HG03457 (cell line): Measurements from ENCODE around the gene NAB1.

Experiments used
- ATAC-seq: cut with Tn5 transposase; IDR thresholded peaks from one replicate; pipeline ENCODE4 v1.9.1; 2021; ENCODE audit warnings: moderate number of reproducible peaks; ENCODE audit not compliant: unreplicated experiment

NAB1 gene

GRCh38 chr2:190666895-190667294, 18.0 kb downstream of the NAB1 start:
- ATAC-seq = no peak

- no peak for ATAC-seq
Observed at GRCh38 chr2:190668892-190669291, 20.0 kb downstream of the NAB1 start.

- ATAC-seq = no peak
Observed at GRCh38 chr2:190670182-190670946, 21.5 kb downstream of the NAB1 start.

- ATAC-seq = no peak
Observed at GRCh38 chr2:190674966-190675650, 26.2 kb downstream of the NAB1 start.

- no peak for ATAC-seq
Observed at GRCh38 chr2:190677255-190677654, 28.4 kb downstream of the NAB1 start.

- peak; percentile 52 for ATAC-seq
Observed at GRCh38 chr2:190678444-190679162, 29.7 kb downstream of the NAB1 start.

GRCh38 chr2:190679391-190679790, 30.5 kb downstream of the NAB1 start:
- no peak for ATAC-seq

GRCh38 chr2:190679813-190680591, 31.1 kb downstream of the NAB1 start:
- ATAC-seq = peak; percentile 36

GRCh38 chr2:190682168-190682567, 33.3 kb downstream of the NAB1 start:
- no peak for ATAC-seq

GRCh38 chr2:190683802-190684201, 34.9 kb downstream of the NAB1 start:
- ATAC-seq = no peak

GRCh38 chr2:190684931-190685330, 36.0 kb downstream of the NAB1 start:
- no peak for ATAC-seq

GRCh38 chr2:190685333-190685732, 36.5 kb downstream of the NAB1 start:
- ATAC-seq = no peak

- ATAC-seq = no peak
Observed at GRCh38 chr2:190693533-190694232, 44.8 kb downstream of the NAB1 start.

GRCh38 chr2:190694479-190694878, 45.6 kb downstream of the NAB1 start:
- ATAC-seq = no peak

- no peak for ATAC-seq
Observed at GRCh38 chr2:190695739-190696138, 46.9 kb downstream of the NAB1 start.

- no peak for ATAC-seq
Observed at GRCh38 chr2:190696792-190697398, 48.0 kb downstream of the NAB1 start.

GRCh38 chr2:190697421-190697820, 48.5 kb downstream of the NAB1 start:
- no peak for ATAC-seq

- ATAC-seq = no peak
Observed at GRCh38 chr2:190698895-190699294, 50.0 kb downstream of the NAB1 start.

GRCh38 chr2:190701586-190701985, 52.7 kb downstream of the NAB1 start:
- peak; percentile 61 for ATAC-seq

GRCh38 chr2:190705280-190705679, 56.4 kb downstream of the NAB1 start:
- no peak for ATAC-seq
